GM12865 (cell line): ENCODE data around the gene ARHGAP24.
"Not testable (repeated sequence)": the region's sequence is repeated elsewhere in the genome, so short reads cannot be mapped to it uniquely, and the experiment has no call there.

Source experiments
- DNase-seq: peaks from one replicate; pipeline ENCODE4 v3.0.0; 2010; ENCODE audit warnings: low read depth
- H3K4me3 ChIP-seq: 2 replicates; pipeline ENCODE4 v1.5.1; 2011; ENCODE audit warnings: mild to moderate bottlenecking, low read depth, low read length, control low read depth
- CTCF ChIP-seq: IDR thresholded peaks from 2 replicates; pipeline ENCODE4 v1.5.1; 2011; ENCODE audit warnings: low read length, control low read depth, low read depth, inconsistent platforms; ENCODE audit not compliant: insufficient read depth; ENCODE audit errors: missing control alignments

ARHGAP24 gene

GRCh38 chr4:85807247-85807950, 332.4 kb downstream of the ARHGAP24 start:
- TF ChIP-seq CTCF, result no peak
- DNase-seq, result no peak
- no peak overlapping the region for H3K4me3 ChIP-seq

GRCh38 chr4:85808104-85808503, 333.2 kb downstream of the ARHGAP24 start:
- TF ChIP-seq CTCF, result no peak
- H3K4me3 ChIP-seq, result no peak overlapping the region
- no peak for DNase-seq

- DNase-seq, result no peak
- no peak for TF ChIP-seq CTCF
- no peak overlapping the region for H3K4me3 ChIP-seq
Observed at GRCh38 chr4:85808864-85809263, 333.9 kb downstream of the ARHGAP24 start.

GRCh38 chr4:85812776-85813175, 337.8 kb downstream of the ARHGAP24 start:
- DNase-seq, result no peak
- H3K4me3 ChIP-seq, result no peak overlapping the region
- no peak for TF ChIP-seq CTCF

GRCh38 chr4:85815796-85816459, 341.0 kb downstream of the ARHGAP24 start:
- no peak for TF ChIP-seq CTCF
- H3K4me3 ChIP-seq, result no peak overlapping the region
- DNase-seq, result no peak

- no peak for DNase-seq
- no peak for TF ChIP-seq CTCF
- H3K4me3 ChIP-seq, result no peak overlapping the region
Observed at GRCh38 chr4:85818700-85819099, 343.8 kb downstream of the ARHGAP24 start.

- not testable (repeated sequence) for DNase-seq, H3K4me3 ChIP-seq
Observed at GRCh38 chr4:85820101-85820500, 345.2 kb downstream of the ARHGAP24 start.
